Lower leg skin (tissue), 3 donors: ENCODE data around the gene MAST3.

ENCODE experiments used
- POLR2A ChIP-seq, 2 donors: fragments of 450-650 bp; IDR thresholded peaks; one replicate each; pipeline ENCODE4 v1.6.1; 2016 to 2017; ENCODE audit warnings: antibody characterized with exemption in 2 of 2, mild to moderate bottlenecking in 1 of 2, moderate library complexity in 1 of 2
- TF ChIP-seq, protein P1 (sequence below), 3 donors: fragments of 450-650 bp; IDR thresholded peaks; one replicate each; pipeline ENCODE4 v1.5.1; 2016; ENCODE audit warnings: antibody characterized with exemption in 3 of 3, mild to moderate bottlenecking in 3 of 3, moderate library complexity in 2 of 3

DNA sequence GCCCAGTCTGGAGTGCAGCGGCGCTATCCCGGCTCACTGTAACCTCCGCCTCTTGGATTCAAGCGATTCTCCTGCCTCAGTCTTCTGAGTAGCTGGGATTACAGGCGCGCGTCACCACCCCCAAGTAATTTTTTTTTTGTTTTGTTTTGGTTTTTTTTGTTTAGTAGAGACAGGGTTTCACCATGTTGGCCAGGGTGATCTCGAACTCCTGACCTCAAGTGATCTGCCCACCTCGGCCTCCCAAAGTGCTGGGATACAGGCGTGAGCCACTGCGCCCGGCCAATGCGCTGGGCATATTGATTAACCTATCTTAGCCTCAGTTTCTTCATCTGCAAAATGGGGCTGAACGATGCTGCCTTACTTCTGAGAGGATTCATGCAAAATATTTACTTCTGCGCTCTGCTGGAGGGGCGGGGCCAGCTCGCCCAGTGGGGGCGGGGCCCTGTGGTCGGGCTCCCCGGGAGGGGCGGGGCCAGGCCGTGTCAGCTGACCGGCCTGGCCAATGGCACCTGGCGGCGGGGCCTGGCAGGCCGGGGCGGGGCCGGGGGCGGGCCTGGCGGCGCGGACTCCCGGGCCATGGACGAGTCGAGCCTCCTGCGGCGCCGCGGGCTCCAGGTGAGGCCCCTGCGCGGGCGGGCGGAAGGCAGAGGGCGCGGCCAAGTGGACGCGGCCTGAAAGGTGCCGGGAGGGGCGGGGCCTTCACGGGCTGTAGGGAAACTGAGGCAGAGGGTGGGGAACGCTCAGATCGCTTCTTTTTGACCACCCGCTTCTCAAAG is at the start of gene MAST3:
- TF ChIP-seq, protein P1, sequence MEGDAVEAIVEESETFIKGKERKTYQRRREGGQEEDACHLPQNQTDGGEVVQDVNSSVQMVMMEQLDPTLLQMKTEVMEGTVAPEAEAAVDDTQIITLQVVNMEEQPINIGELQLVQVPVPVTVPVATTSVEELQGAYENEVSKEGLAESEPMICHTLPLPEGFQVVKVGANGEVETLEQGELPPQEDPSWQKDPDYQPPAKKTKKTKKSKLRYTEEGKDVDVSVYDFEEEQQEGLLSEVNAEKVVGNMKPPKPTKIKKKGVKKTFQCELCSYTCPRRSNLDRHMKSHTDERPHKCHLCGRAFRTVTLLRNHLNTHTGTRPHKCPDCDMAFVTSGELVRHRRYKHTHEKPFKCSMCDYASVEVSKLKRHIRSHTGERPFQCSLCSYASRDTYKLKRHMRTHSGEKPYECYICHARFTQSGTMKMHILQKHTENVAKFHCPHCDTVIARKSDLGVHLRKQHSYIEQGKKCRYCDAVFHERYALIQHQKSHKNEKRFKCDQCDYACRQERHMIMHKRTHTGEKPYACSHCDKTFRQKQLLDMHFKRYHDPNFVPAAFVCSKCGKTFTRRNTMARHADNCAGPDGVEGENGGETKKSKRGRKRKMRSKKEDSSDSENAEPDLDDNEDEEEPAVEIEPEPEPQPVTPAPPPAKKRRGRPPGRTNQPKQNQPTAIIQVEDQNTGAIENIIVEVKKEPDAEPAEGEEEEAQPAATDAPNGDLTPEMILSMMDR (IDR thresholded peaks at IDR 0.05): no peak
- no peak for TF ChIP-seq POLR2A (IDR thresholded peaks at IDR 0.05)
